A549 (cell line): ENCODE measurements around the gene CFAP119.

ENCODE experiments used
- EHMT2 ChIP-seq: fragments of 200-600 bp; sonication (generic); IDR thresholded peaks from 2 replicates; pipeline ENCODE4 v1.6.1; 2016; ENCODE audit warnings: antibody characterized with exemption, low read depth, mild to moderate bottlenecking, moderate library complexity
- EP300 ChIP-seq, 2 experiments: fragments of >200 bp; sonication (Bioruptor Twin); formaldehyde crosslinking; IDR thresholded peaks; 2 replicates in 1 of 2; 3 replicates in 1 of 2; pipeline ENCODE4 v1.6.1; 2016 to 2017
- HOXB13 ChIP-seq: fragments of 250-450 bp; sonication (Bioruptor Pico); IDR thresholded peaks from 2 replicates; pipeline ENCODE4 v1.5.0; 2020; ENCODE audit warnings: low read depth, mild to moderate bottlenecking, moderate library complexity
- NR3C1 ChIP-seq: fragments of >200 bp; sonication (Bioruptor Twin); formaldehyde crosslinking; IDR thresholded peaks from 3 replicates; pipeline ENCODE4 v1.6.1; 2017
- POLR2A ChIP-seq: IDR thresholded peaks from 2 replicates; pipeline ENCODE4 v1.6.1; 2012; ENCODE audit warnings: mild to moderate bottlenecking, low read length
- RAD21 ChIP-seq, 2 experiments: fragments of >200 bp in 1 of 2; sonication (Bioruptor Twin) in 1 of 2; formaldehyde crosslinking in 1 of 2; IDR thresholded peaks in 1 of 2; conservative IDR thresholded peaks in 1 of 2; 2 replicates in 1 of 2; 3 replicates in 1 of 2; pipeline ENCODE4 v1.6.1; 2012 to 2018; ENCODE audit warnings: inconsistent platforms in 1 of 2
- SMC3 ChIP-seq: fragments of >200 bp; sonication (Bioruptor Twin); formaldehyde crosslinking; IDR thresholded peaks from 3 replicates; pipeline ENCODE4 v1.6.1; 2018; ENCODE audit warnings: inconsistent platforms
- ZC3H11A ChIP-seq: fragments of 450-650 bp; IDR thresholded peaks from 2 replicates; pipeline ENCODE4 v1.6.1; 2014; ENCODE audit warnings: antibody characterized with exemption, mild to moderate bottlenecking
- TF ChIP-seq, protein P1 (sequence below): fragments of 450-650 bp; IDR thresholded peaks from 2 replicates; pipeline ENCODE4 v1.6.1; 2014; ENCODE audit warnings: antibody characterized with exemption
- TF ChIP-seq, protein P2 (sequence below): fragments of >200 bp; sonication (Bioruptor Twin); formaldehyde crosslinking; IDR thresholded peaks from 3 replicates; pipeline ENCODE4 v1.5.1; 2016
- TF ChIP-seq, protein P3 (sequence below): fragments of 150-350 bp; IDR thresholded peaks from 2 replicates; pipeline ENCODE4 v1.6.1; 2014; ENCODE audit warnings: low read depth, mild to moderate bottlenecking, low read length
- TF ChIP-seq, protein P4 (sequence below): fragments of 200-600 bp; sonication (generic); IDR thresholded peaks from 2 replicates; pipeline ENCODE4 v1.6.1; 2016; ENCODE audit warnings: antibody characterized with exemption, mild to moderate bottlenecking, moderate library complexity

DNA sequence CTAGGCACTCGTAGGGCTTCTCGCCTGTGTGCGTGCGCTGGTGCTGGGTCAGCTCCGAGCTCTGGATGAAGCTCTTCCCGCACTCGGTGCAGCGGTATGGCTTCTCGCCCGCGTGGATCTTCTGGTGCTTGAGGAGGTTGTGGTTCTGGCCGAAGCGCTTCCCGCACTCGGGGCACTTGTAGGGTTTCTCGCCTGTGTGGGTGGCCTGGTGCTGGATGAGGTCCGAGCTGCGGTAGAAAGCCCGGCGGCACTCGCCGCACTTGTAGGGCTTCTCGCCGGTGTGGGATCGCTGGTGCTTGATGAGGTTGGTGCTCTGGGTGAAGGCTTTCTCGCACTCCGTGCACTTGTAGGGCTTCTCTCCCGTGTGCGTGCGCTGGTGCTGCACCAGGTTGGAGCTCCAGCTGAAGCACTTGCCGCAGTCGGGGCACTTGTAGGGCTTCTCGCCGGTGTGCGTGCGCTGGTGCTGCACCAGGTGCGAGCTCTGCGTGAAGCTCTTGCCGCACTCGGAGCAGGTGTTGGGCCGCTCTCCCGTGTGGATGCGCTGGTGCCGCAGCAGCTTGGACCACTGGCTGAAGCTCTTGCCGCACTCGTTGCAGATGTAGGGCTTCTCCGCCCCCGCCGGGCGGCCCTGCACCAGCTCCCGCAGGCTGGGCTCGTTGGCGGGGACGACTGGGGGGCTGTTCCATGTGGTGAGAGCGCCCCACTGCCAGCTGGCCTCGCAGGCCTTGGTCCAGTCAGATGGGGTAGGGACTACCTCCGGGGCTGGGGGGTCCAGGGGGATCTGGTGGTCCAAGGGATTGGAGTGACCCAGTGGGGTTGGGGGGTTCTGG lies 21.6 kb upstream of the CFAP119 start:
- TF ChIP-seq EP300 (IDR thresholded peaks at IDR 0.05) (no peak), NR3C1 (no peak), EHMT2 (no peak), SMC3 (no peak), ZC3H11A (no peak), HOXB13 (CRISPR knock-in tag) (no peak), POLR2A (no peak), RAD21 (conservative IDR thresholded peaks at IDR 0.05 in 1 of 2, IDR thresholded peaks at IDR 0.05 in 1 of 2) (no peak)
- TF ChIP-seq, protein P1, sequence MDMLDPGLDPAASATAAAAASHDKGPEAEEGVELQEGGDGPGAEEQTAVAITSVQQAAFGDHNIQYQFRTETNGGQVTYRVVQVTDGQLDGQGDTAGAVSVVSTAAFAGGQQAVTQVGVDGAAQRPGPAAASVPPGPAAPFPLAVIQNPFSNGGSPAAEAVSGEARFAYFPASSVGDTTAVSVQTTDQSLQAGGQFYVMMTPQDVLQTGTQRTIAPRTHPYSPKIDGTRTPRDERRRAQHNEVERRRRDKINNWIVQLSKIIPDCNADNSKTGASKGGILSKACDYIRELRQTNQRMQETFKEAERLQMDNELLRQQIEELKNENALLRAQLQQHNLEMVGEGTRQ: no peak
- TF ChIP-seq, protein P2, sequence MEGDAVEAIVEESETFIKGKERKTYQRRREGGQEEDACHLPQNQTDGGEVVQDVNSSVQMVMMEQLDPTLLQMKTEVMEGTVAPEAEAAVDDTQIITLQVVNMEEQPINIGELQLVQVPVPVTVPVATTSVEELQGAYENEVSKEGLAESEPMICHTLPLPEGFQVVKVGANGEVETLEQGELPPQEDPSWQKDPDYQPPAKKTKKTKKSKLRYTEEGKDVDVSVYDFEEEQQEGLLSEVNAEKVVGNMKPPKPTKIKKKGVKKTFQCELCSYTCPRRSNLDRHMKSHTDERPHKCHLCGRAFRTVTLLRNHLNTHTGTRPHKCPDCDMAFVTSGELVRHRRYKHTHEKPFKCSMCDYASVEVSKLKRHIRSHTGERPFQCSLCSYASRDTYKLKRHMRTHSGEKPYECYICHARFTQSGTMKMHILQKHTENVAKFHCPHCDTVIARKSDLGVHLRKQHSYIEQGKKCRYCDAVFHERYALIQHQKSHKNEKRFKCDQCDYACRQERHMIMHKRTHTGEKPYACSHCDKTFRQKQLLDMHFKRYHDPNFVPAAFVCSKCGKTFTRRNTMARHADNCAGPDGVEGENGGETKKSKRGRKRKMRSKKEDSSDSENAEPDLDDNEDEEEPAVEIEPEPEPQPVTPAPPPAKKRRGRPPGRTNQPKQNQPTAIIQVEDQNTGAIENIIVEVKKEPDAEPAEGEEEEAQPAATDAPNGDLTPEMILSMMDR: no peak
- TF ChIP-seq, protein P3, sequence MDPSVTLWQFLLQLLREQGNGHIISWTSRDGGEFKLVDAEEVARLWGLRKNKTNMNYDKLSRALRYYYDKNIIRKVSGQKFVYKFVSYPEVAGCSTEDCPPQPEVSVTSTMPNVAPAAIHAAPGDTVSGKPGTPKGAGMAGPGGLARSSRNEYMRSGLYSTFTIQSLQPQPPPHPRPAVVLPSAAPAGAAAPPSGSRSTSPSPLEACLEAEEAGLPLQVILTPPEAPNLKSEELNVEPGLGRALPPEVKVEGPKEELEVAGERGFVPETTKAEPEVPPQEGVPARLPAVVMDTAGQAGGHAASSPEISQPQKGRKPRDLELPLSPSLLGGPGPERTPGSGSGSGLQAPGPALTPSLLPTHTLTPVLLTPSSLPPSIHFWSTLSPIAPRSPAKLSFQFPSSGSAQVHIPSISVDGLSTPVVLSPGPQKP: no peak
- TF ChIP-seq, protein P4, sequence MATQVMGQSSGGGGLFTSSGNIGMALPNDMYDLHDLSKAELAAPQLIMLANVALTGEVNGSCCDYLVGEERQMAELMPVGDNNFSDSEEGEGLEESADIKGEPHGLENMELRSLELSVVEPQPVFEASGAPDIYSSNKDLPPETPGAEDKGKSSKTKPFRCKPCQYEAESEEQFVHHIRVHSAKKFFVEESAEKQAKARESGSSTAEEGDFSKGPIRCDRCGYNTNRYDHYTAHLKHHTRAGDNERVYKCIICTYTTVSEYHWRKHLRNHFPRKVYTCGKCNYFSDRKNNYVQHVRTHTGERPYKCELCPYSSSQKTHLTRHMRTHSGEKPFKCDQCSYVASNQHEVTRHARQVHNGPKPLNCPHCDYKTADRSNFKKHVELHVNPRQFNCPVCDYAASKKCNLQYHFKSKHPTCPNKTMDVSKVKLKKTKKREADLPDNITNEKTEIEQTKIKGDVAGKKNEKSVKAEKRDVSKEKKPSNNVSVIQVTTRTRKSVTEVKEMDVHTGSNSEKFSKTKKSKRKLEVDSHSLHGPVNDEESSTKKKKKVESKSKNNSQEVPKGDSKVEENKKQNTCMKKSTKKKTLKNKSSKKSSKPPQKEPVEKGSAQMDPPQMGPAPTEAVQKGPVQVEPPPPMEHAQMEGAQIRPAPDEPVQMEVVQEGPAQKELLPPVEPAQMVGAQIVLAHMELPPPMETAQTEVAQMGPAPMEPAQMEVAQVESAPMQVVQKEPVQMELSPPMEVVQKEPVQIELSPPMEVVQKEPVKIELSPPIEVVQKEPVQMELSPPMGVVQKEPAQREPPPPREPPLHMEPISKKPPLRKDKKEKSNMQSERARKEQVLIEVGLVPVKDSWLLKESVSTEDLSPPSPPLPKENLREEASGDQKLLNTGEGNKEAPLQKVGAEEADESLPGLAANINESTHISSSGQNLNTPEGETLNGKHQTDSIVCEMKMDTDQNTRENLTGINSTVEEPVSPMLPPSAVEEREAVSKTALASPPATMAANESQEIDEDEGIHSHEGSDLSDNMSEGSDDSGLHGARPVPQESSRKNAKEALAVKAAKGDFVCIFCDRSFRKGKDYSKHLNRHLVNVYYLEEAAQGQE: no peak
